ENCODE results near the gene DGKI.
A peak's percentile ranks its signal among the peaks of the same experiment; 100 is the strongest.

Gene DGKI

DNA sequence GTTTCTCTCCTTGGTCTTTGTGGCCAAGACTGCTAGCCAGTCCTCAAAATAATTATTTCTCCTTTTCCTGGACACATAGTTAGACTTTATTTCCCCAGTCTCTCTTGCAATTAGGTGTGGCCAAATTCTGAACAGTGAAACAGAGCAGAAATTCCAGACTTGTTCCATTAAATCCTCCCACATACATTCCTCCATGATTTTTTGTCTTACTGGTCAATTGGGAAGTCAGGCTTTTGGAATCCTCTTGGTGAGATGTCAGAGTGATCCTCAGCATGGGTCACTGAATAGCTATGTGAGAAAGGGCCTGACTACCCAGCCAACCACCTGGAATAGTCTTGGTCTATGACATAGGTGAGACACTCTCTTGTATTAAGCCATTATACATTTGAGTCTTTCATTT is 164.2 kb downstream of the DGKI start:
- DNase-seq: no peak

DNA sequence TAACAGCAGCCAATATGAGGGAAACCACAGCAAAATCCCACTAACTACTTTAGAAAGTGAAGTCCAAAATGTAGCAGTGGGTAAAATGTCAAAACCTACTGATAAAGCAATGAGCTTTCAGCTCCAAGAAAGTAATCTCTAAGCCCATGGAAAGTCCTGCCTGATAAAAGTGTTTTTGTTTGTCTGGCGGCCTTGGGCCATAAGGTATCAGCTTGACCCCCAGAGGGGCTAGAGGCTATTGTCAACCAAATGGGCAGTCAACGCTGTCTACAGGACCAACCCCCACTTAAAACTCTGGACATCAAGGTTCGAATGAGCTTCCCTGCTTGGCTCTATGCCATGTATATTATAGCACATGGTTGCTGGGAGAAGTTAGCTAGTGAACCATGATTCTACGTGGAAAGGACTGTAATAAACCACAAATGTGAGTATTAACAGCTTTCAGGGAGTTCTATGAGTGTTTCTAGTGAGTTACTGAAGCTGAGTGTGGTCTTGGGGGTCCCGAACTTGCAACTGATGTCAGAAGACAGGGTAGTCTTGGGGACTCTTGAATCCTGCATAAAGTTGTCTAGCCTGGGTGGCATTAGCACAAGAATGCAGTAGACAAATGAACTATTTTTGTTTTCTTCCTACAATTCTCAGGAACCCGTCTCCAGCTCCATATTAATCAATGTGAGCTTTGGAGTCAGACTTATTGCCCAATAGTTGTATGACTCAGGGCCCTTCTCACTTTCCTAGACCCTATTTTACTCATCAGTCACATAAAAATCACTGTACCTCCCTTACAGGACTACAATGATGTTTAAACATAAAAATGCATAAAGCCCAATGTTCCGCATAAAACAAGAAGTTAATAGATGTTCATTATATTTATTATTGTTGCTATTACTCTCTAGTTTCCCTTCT is 164.9 kb downstream of the DGKI start:
- no peak for DNase-seq

- no peak for DNase-seq
These were observed 172.0 kb downstream of the DGKI start for GRCh38 chr7:137674551-137675409.

- DNase-seq: no peak
These were observed 172.7 kb downstream of the DGKI start for GRCh38 chr7:137674048-137674447.

- no peak for DNase-seq
These were observed 174.9 kb downstream of the DGKI start for GRCh38 chr7:137671920-137672319.

GRCh38 chr7:137670222-137671064 is 176.3 kb downstream of the DGKI start:
- no peak for DNase-seq

DNA sequence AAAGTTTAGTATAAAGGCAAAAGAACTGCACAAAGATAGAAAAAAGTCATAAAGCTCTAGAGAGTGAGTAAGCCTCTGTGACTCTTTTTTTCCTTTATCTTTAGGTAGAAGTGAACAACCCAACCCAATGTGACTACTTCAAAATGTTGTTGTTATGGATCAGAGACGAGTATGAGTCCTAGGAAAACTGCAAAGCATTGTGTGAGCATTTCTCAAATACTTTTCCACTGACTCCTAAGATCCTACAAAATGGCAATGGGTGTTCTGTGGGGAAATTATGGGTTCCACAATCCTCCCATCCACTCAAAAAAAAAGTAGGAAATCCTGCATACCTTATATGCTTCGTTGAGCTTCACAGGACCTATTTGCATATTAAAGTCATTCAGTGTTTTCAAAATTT is 177.1 kb downstream of the DGKI start:
- DNase-seq: no peak

- no peak for DNase-seq
These were observed 178.4 kb downstream of the DGKI start for GRCh38 chr7:137668404-137668803.

- DNase-seq: no peak
These were observed 179.0 kb downstream of the DGKI start for GRCh38 chr7:137667633-137668387.

DNA sequence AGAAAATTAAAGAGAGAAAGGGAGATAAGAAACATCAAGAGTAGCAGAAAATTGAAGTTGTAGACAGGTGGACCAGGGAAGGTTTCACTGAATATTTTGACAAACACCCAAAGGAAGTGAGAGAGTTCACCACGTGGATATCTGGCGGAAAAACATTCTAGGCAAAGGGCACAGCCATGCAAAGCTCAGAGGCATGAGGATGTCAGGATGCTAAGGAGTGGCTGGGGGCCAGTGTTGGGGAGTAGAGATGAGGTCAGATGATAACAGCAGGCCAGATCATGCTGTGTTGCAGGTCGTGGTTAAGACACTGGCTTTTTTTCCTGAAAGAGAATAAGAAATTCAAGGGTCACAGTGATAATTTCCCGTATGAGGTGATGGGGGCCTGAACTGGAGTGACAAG is 181.9 kb downstream of the DGKI start:
- no peak for DNase-seq

- no peak for DNase-seq
These were observed 185.1 kb downstream of the DGKI start for GRCh38 chr7:137661634-137662033.

DNA sequence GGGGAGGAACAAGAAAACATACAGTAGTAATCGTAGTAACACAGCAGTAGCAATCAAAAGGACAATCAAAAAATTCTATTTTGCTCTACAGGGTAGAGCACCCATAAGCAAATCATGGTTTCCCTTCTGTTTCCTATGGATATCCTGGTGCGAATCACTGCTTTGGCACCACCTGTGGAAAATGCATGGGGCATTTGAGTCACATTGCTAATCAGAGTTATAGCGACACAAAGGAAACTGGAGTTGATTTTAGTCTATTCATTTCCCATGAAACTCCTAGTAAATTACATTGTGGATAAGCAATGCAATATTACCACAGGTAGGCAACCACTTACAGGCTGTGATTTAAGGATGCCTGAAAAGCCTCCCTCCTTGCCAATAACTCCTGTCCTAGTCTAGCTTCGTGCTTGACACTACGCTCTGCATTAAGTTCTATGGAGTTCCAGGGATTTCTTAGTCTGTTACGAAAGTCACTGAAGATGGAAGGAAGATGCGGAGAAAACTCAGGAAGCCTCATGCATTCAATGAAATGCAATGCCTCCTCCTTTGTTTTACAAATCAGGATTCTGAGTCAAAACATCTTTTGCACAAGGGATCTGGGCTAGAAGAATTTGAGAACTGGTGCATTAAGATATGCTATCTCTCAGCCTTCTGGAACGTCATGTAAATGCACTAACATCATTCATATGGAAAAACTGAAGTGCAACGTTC is 188.4 kb downstream of the DGKI start:
- DNase-seq: no peak

DNA sequence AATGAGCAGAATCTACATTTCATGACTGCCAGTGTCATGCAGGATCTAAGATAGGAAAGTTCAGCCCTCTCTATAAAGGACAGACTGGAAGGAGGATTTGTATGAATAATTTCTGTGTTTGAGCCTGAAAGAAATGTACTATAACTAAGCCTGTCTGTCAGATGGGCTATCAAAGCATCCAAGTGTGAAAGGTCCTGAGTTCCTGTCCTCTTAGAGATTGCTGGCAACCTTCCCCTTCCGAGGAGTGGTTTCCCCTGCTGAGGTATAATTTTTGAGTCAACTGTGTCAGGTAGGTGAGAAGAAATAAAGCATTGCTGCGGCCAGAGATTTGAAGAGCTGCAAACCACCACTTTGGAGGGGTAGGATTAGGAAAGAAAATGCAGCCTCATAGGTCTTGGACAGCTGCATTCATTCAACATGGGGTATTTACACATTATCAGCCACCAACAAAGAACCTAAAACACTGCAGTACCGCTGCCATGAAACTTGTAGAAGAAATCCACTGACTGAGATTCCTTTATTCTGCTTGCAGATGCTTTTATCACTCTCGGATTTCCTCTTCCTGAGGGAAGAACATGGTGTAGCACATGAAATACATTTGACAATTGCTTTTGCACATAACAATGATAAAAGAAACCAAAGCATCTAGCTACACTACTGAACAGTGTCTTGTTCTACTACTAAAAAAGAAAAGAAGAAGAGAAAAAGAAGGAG is 189.1 kb downstream of the DGKI start:
- no peak for DNase-seq

GRCh38 chr7:137656850-137657232 is 189.9 kb downstream of the DGKI start:
- DNase-seq: no peak

DNA sequence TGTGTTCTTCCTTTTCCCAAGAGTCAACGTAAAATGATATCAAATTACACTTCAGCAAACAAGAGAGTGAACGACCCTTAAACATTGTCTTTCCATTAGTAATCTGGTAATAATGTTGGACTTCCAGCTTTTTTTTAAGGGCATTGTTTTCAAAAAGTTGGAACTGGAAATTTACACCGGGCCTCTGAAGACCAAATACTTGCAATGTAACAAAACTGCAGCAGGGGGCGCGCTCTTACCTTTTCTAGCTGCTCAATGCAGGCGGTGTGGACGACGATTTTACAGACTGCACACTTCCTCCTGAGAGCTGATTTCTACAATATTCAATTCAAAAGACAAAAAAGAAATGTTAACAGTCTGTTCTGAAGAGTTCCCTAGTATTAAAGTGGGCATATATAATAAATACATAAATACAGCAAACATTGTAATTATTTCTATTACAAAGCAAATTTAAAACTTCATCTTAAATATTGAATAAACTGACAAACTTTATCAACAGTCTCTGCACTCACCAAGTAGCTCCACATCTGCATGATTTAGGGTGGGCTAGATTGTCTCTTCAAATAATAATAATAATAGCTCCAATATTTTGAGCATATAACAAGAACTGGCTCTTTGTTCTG is 190.4 kb downstream of the DGKI start:
- peak; percentile 49 for DNase-seq

GRCh38 chr7:137655804-137656203 is 191.0 kb downstream of the DGKI start:
- DNase-seq: no peak

DNA sequence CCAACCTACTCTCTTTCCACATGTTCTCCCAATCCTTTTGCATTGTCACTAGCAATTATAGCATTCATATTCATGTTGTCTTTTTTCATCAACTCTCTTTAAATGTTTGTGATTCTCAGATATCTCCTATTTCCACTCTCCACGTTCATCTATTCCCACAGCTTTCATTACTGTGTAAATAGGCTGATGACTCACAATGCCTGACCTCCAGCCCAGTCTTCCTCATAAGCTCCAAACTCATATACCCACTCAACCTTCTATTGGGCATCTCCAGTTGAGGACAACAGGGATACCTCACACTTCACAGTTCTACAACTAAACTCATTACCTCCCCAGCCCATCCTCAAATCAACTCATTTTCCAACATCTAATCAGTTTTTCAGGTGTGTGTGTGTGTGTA is 194.1 kb downstream of the DGKI start:
- DNase-seq: no peak

DNA sequence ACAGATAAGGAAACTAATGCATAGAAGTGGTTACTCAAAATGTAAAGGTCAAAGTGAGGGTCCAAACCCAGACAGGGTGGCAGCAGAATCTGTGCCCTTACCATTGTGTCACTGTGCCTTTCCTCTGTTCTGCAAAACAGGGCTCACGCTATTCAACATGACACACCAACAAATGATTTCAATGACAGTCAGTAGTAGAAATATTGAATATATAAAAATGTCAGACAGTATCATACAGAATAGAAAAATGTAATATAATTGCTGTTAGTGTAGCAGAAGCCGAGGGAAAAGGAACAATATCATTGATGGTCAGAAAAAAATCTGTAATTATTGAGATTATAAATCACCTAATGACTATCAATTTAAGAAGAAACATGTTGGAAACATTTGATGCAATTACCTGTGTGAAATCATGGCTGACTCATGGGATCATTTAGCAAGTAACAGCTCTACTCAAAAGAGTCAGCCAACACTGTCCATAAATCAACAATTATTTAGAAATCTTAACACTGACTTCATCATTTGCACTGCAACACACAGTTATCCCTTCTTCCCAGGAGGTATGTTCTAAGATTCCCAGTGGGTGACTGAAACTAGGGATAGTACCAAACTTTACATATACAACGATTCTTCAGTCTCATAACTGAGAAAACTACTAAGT is 198.7 kb downstream of the DGKI start:
- no peak for DNase-seq

DNA sequence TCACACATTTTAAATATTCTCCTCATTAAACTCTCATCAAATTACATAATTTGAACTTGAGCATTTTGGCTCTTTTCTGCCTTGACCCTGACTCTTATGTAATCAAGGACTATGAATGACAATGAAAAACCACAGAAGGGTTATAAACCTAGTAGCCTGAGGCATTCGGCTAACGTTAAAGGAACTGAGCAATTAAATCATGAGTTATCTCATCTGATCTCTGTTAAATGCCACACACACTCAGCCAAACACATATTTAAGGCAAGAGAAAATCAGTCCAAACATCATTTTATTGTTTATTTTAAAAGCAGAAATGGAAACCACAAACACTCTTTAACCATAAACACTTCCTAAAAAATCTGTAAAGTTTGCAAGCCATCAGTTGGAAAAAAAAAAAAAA is 204.3 kb downstream of the DGKI start:
- DNase-seq: no peak

DNA sequence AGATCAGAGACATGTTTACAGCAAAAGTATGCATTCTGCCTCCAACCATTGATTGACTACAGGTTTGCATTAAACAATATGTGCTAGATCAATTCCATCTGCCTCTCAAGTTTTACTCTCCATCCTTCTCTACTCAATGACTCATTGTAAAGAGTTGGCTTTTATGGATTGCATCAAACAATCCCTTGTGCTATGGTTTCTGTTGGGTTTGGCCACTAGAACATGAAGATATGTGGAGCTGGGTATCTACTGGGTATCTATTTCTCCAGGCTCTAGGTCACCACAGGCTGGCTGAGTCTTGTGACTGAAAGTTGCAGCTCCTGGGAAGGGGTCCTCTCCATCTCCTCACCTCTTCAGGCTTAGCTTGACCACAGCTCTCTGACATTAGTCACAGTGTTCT is 204.7 kb downstream of the DGKI start:
- DNase-seq: no peak

Measured in NCI-H187 treated with DMSO at 0.1 percent for 48 hours (cell line).